ENCODE data around the gene AMBN.

DNA sequence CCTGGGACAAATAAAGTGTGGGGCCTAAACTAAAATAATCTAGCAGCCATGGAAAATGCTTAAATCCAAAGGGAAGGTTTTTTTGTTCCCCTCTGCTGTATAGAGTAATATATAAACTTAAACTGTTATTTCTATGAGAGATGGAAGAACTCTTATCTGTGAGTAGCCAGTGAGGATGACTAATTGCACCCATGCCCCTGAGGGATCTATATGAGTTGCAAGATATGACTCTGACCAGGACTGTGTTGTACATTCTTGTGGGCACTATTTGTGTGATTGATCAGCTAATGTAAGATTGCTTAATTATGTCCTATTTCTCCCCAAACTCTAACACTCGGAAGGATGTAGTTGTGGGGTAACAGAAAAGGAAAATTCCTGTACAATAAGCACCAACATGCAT is 35.2 kb upstream of the AMBN start:
- TF ChIP-seq, protein P1, sequence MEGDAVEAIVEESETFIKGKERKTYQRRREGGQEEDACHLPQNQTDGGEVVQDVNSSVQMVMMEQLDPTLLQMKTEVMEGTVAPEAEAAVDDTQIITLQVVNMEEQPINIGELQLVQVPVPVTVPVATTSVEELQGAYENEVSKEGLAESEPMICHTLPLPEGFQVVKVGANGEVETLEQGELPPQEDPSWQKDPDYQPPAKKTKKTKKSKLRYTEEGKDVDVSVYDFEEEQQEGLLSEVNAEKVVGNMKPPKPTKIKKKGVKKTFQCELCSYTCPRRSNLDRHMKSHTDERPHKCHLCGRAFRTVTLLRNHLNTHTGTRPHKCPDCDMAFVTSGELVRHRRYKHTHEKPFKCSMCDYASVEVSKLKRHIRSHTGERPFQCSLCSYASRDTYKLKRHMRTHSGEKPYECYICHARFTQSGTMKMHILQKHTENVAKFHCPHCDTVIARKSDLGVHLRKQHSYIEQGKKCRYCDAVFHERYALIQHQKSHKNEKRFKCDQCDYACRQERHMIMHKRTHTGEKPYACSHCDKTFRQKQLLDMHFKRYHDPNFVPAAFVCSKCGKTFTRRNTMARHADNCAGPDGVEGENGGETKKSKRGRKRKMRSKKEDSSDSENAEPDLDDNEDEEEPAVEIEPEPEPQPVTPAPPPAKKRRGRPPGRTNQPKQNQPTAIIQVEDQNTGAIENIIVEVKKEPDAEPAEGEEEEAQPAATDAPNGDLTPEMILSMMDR (IDR thresholded peaks at IDR 0.05): no peak
- TF ChIP-seq TCF7L2 (IDR thresholded peaks at IDR 0.05; ENCODE audit: low read depth, low read length): no peak
- TF ChIP-seq, protein P2, sequence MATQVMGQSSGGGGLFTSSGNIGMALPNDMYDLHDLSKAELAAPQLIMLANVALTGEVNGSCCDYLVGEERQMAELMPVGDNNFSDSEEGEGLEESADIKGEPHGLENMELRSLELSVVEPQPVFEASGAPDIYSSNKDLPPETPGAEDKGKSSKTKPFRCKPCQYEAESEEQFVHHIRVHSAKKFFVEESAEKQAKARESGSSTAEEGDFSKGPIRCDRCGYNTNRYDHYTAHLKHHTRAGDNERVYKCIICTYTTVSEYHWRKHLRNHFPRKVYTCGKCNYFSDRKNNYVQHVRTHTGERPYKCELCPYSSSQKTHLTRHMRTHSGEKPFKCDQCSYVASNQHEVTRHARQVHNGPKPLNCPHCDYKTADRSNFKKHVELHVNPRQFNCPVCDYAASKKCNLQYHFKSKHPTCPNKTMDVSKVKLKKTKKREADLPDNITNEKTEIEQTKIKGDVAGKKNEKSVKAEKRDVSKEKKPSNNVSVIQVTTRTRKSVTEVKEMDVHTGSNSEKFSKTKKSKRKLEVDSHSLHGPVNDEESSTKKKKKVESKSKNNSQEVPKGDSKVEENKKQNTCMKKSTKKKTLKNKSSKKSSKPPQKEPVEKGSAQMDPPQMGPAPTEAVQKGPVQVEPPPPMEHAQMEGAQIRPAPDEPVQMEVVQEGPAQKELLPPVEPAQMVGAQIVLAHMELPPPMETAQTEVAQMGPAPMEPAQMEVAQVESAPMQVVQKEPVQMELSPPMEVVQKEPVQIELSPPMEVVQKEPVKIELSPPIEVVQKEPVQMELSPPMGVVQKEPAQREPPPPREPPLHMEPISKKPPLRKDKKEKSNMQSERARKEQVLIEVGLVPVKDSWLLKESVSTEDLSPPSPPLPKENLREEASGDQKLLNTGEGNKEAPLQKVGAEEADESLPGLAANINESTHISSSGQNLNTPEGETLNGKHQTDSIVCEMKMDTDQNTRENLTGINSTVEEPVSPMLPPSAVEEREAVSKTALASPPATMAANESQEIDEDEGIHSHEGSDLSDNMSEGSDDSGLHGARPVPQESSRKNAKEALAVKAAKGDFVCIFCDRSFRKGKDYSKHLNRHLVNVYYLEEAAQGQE (IDR thresholded peaks at IDR 0.05; ENCODE audit: insufficient read depth in 1 of 2, low read depth in 2 of 2, low read length in 1 of 2): no peak
- no peak for TF ChIP-seq POLR2AphosphoS5 (IDR thresholded peaks at IDR 0.05; ENCODE audit: low read depth, low read length)
- no peak for TF ChIP-seq SIN3A (IDR thresholded peaks at IDR 0.05; ENCODE audit: borderline replicate concordance, insufficient read depth, low read depth, low read length)

Measured in Panc1 (cell line).